GM18858 (cell line): ENCODE results near the gene APOA4.

Experiments
- ATAC-seq: cut with Tn5 transposase; IDR thresholded peaks from one replicate; pipeline ENCODE4 v1.9.1; 2021; ENCODE audit not compliant: unreplicated experiment

Gene APOA4

DNA sequence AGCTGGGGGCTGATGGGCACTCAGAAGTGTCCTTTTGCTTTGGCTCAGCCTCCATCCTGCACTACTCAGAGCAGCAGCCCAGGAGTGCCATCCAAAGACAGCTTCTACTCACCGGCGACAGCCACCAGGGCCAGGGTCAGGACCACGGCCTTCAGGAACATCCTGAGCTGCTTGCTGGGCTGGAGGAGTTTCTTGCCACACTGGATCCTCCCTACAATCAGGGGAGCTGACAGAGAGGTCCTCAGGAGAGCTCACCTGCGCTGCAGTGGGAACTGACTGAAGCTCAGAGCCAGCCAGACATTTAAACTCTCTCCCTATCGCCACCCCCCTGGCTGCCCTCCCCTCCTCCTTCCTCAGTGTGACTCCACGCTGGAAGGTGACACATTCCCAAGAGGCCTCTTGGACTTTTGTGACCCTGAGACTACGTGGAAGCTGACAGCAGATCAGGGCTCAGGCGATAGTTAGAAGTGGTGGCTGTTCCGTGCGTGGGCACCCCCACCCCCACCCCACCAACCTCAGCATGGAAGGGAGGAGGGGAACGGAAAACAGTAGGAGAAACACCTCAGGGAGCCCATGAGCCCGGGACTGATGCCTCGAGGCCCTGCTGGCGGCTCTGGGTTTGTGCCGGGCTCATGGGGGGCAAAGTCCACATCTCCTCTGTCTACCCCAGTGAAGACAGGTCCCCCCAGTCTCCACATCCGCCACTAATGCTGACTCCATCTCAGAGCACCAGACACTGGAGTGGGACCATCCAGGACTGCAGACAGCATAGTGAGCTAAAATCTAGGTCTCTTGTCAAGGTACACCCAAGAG, at the start of gene APOA4:
APOA4 (minus strand) TSS at position 274 of the 813 bp plus-strand sequence; CDS start at position 161, 113 bp downstream.
- no peak for ATAC-seq

DNA sequence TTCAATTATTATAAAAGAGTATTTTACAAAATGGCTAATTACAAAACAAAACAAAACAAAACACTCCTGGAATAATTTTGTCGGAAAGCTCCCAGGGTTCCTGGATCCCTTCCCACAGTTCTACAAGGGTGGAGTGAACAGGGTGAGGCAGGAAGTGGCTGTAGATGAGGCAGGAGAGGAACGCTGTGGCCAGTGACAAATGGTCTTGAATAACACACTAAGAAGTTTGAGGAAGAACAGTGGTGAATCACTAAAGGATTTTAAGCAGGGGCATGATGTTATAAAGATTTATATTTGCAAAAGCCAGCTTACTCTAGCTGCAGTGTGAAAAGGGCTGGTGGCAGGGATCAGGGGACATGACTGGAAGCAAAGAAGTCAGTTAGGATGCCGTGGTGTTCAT, 48.1 kb upstream of the APOA4 start:
- no peak for ATAC-seq

DNA sequence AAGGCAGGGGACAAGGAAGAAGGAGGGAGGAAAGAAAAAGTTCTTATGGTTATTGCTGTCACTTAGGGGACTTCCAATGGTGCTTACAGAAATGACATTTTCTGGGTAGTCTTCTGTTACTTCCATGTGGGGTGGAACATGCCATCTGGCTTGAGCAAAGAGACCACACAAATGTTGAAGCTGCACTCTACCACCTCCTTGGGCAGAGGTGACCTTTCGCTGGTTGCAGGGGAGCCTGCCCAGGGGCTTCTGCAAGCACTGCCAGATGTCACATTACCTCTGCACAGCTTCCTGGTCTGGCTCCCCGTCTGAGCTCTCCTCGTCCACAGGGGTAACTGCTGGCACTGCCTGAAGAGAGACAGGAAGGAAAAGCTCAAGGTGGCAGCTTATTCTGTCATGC, 47.0 kb upstream of the APOA4 start:
- ATAC-seq = no peak

GRCh38 chr11:116869610-116870009, 46.5 kb upstream of the APOA4 start:
- no peak for ATAC-seq

GRCh38 chr11:116868066-116868465, 45.0 kb upstream of the APOA4 start:
- ATAC-seq = no peak

DNA sequence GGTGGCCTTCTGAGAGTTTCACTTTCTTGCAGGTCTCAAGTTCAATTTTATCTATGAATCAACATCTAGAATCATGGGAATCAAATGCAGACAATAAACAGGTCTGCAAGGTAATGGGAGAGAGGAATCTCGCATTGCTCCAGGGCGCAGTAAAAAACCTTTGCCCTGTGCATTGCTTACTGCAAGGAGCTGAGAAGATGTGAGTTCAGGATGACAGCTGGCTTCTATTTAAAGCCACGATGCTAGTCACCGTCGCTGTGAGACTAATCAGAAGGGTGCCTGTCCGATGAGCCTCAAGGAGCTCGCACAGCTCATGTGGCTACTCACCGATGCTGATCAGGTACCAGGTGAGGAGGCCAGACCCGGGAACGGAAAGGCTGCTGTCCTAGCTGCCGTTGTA, 44.5 kb upstream of the APOA4 start:
- ATAC-seq = no peak

GRCh38 chr11:116866804-116867455, 43.8 kb upstream of the APOA4 start:
- ATAC-seq = no peak

- ATAC-seq = no peak
Observed at GRCh38 chr11:116865696-116866095, 42.6 kb upstream of the APOA4 start.

DNA sequence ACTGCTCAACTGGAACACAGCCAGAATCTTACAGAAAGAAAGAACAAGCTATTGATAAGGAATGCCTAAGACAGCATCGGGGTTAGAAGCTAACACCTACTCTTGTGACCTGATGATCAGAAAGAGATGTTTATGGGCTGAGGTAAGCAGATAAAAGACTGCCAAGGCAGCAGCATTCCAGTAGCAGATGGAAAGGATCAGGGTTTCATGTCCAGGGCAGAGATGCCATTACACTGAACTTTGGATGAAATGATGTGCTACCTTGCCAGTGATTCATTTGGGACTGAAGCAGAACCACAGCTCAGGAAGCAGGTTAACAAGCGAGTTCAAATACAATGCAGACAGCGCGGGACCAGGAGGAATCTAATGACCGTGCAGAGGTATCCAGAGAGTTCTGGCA, 41.4 kb upstream of the APOA4 start:
- ATAC-seq = no peak

- ATAC-seq = no peak
Observed at GRCh38 chr11:116862951-116863350, 39.8 kb upstream of the APOA4 start.

GRCh38 chr11:116862185-116862584, 39.1 kb upstream of the APOA4 start:
- no peak for ATAC-seq

DNA sequence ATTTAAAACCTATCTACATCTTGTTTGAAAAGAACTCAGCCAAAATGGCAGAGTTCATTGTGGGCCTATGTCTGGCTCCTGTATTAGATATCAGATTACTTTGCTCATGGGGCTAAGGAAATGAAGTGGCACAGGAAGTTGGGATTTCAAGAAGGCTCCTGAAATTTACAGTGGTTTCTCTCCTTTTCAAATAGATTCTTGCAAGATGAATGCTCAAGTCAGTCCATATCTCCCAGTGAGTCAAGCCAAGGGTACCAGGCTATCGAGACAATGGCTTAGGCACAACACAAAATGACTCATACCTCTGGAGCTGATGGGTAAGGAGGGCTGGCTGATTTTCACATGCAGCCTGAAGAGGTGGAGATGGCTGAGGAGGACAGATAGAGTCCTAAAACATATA, 38.4 kb upstream of the APOA4 start:
- no peak for ATAC-seq

DNA sequence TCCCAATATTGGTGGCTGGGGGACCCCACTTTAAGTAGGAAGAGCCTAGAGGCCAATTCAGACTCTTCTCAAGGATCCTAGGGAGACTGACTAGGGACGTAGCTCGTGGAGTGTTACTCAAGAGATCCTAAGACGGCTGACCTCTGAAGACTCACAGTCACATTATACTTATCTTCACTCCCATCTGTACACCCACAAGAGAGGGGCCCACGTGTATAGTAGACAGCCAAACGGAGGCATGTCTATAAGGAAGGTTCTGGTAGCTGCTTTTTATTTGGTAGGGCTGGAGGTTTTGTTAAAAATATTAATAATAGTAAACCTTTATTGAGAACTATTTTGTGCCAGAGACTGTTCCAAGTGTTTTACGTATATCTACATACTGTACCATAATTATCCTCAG, 37.2 kb upstream of the APOA4 start:
- no peak for ATAC-seq

- no peak for ATAC-seq
Observed at GRCh38 chr11:116859175-116859574, 36.1 kb upstream of the APOA4 start.

GRCh38 chr11:116857936-116858335, 34.8 kb upstream of the APOA4 start:
- no peak for ATAC-seq

GRCh38 chr11:116857316-116857715, 34.2 kb upstream of the APOA4 start:
- ATAC-seq = no peak

- no peak for ATAC-seq
Observed at GRCh38 chr11:116856423-116856822, 33.3 kb upstream of the APOA4 start.

DNA sequence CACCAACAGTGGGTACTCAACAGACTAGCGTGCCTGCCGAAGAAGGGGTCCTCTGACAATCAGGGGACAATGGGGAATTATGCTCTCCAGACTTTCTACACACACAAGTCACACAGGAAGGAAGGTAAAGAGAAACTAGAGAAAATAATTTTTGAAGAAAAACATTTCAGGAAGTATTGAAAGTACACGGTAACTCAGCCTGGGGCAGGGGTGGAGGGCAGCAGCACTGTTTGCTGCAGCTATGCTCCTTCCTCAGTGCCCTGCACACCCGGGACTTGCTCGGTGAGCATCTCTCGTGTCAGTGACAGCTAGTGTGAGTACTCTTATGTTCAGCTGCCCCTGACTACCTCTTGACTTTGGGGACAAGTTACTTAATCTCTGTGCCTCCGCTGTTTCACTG, 32.3 kb upstream of the APOA4 start:
- no peak for ATAC-seq

GRCh38 chr11:116853461-116854073, 30.5 kb upstream of the APOA4 start:
- peak; percentile 91 for ATAC-seq

- ATAC-seq = no peak
Observed at GRCh38 chr11:116852261-116853031, 29.3 kb upstream of the APOA4 start.

GRCh38 chr11:116851626-116852025, 28.5 kb upstream of the APOA4 start:
- no peak for ATAC-seq
